Activated T-cell treated with anti-CD3 and anti-CD28 coated beads, Interleukin-2, amount 50 U/mL, for 48 hours (primary cell): ENCODE results near the gene WASF2.
A peak's percentile ranks its signal among the peaks of the same experiment; 100 is the strongest.
"Not testable (repeated sequence)": the region's sequence is repeated elsewhere in the genome, so short reads cannot be mapped to it uniquely, and the experiment has no call there.

Source experiments
- DNase-seq, 2 experiments: peaks; one replicate each; pipeline ENCODE4 v3.0.0-alpha.2; 2020

The WASF2 gene

DNA sequence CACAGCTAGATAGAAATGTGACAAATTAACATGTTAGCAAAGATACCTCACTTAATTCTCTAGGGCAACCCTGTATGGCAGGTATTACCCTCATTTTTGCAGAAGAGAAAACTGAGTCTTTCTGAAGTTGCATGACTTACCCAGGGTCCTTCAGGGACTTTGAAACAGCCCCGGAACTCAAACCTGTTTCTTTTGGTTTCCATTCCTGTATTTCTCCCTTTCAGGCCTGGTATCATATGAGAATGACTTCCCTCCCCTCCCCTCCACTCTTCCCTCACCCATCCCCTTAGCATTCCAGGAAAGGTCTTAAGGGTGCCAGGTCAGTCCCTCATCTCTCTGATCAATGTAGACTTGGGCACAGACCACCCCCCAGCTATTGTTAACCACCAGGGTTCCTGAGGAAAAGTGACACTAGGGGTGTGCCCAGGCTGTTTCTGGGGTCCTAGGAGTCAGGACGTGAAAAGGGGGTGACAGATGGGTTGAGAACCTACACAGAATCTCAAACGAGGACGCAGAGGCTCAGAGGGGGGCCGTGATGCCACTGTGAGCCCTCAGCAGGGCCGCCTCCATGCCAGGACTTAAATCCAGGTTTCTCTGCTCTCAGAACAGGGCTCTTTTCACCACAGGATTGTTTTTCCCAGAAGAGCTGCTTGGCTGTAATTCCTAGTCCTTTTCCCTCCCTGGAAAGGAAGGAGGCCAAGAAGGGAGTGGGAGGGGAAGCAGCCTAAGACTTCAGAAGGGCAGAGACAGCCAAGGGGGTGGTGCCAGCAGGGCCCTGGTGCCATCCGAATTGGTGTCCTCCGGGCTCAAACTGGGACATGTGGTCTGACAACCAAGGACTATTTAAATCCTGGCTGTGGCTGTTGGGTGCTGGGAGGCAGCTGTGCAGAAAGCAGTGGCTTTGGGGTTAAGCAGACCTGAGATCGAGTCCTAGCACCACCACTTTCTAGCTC, 2.1 kb upstream of the WASF2 start:
- no peak for DNase-seq

- DNase-seq, result peak; percentile 65 to 66
Observed at GRCh38 chr1:27489501-27489972, 430 bp downstream of the WASF2 start.

GRCh38 chr1:27487966-27488884, 1.7 kb downstream of the WASF2 start:
- peak; percentile 27 to 30 for DNase-seq

DNA sequence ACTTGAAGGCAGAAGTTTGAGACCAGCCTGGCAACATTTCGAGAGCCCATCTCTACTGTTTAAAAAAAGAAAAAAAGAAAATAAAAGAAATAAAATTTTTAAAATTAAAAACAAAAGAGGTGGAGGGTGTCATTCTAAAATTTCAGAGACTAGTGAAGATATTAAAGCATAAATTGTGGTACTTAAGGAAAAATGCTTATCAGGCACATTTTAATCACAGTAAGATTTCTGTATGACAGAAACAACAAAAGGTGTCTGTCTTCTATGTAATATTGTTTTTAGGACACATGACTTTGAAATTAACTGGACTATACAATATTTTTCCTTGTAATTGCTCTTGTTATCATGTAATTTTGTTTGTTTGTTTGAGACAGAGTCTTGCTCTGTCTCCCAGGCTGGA, 4.6 kb downstream of the WASF2 start:
- no peak for DNase-seq

GRCh38 chr1:27483659-27484058, 6.3 kb downstream of the WASF2 start:
- DNase-seq, result no peak

GRCh38 chr1:27481994-27482620, 7.9 kb downstream of the WASF2 start:
- DNase-seq, result no peak

DNA sequence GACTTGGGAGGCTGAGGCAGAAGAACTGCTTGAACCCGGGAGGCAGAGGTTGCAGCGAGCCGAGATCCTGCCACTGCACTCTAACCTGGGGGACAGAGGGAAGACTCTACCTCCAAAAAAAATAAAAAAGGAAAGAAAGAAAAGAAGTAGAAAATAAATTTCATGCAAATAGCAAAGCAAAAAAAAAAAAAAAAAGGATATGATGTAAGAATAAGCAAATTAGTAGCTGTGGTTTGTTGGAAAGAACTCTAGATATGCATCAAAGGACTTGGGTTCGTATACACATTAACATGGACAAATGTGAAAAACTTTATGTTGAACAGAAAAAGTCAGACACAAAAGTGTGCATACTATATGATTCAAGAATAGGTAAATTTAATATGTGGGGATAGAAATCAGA, 11.9 kb downstream of the WASF2 start:
- DNase-seq, result peak in 1 of 2 experiments; percentile 15

DNA sequence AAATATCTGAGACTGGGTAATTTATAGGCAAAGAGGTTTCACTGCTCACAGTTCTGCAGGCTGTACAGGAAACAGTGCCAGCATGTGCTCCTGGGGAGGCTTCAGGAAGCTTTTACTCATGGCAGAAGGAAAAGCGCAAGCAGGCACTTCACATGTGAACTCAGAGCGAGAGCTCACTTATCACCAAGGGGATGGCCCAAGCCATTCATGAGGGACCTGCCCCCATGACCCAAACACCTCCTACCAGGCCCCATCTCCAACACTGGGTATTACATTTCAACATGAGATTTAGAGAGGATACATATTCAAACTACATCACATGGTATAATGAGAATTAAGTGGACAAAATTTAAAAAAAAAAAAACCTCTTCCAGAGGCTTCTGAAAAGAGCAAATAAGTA, 13.7 kb downstream of the WASF2 start:
- DNase-seq, result peak in 1 of 2 experiments; percentile 33

DNA sequence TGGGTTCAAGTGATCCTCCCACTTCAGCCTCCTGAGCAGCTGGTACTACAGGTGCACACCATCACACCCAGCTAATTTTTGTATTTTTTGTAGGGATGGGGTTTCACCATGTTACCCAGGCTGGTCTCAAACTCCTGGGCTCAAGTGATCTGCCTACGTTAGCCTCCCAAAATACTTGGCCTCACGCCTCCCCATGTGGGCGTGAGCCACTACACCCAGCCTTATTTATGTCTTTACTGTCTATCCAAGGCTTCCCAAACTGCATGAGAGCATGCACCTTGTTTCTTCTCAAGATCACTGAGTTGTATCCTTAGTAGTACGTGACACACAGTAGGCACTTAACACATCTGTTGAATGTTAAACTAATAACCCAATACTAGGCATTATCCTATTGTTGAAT, 14.2 kb downstream of the WASF2 start:
- peak in 1 of 2 experiments; percentile 9 for DNase-seq

- DNase-seq, result no peak
Observed at GRCh38 chr1:27473755-27474154, 16.2 kb downstream of the WASF2 start.

- not testable (repeated sequence) for DNase-seq
Observed at GRCh38 chr1:27472098-27472497, 17.9 kb downstream of the WASF2 start.

DNA sequence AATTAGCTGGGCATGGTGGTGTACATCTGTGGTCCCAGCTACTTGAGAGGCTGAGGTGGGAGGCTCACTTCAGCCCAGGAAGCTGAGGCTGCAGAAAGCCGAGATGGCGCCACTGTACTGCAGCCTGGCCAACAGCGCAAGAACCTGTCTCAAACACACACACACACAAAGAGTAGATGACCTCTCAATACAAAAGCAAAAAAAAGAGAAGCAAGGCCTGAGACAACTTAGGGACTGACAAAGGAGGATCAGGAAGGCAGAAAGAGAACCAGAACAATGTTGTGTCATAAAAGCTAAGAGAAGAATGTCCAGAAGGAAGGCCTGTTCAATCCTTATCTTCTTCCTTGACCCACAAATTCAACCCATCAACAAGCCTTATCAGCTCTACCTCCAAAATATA, 18.5 kb downstream of the WASF2 start:
- DNase-seq, result no peak

DNA sequence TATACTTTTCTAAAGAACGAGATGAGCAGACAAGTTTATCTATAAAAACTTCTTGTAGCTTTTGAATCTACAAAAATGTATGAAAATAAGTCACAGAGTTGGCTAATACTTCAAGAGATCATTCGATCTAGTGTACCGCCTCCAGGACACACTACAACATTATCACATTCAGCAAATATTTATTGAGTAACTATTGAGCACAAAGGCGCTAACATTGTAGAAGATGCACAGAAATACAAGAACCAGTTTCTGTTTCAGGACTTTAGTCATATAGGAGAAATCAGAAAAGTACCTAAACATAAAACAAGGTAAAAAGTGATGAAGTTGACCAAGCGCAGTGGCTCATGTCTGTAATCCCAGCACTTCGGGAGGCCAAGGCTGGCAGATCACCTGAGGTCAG, 20.6 kb downstream of the WASF2 start:
- no peak for DNase-seq

GRCh38 chr1:27468378-27468777, 21.6 kb downstream of the WASF2 start:
- not testable (repeated sequence) for DNase-seq

- DNase-seq, result no peak
Observed at GRCh38 chr1:27464926-27465647, 24.9 kb downstream of the WASF2 start.

DNA sequence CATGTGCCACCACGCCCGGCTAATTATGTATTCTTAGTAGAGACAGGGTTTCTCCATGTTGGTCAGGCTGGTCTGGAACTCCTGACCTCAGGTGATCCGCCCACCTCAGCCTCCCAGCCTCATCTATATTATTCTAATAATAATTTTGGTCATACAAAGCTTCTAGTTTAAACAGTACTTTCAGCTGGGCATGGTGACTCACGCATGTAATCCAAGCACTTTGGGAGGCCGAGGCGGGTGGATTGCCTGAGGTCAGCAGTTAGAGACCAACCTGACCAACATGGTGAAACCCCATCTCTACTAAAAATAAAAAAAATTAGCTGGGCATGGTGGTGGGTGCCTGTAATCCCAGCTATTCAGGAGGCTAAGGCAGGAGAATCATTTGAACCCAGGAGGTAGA, 26.1 kb downstream of the WASF2 start:
- DNase-seq, result not testable (repeated sequence)

DNA sequence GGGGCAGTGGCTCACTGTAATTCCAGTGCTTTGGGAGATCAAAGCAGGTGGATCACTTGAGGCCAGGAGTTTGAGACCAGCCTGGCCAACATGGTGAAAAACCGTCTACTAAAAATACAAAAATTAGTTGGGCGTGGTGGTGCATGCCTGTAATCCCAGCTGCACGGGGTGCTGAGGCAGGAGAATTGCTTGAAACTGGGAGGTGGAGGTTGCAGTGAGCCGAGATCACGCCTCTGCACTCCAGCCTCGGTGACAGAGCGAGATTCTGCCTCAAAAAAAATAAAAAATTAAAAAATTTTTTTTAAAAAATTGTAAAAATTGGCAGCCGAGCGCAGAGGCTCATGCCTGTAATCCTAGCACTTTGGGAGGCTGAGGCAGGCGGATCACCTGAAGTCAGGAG, 31.4 kb downstream of the WASF2 start:
- not testable (repeated sequence) for DNase-seq

DNA sequence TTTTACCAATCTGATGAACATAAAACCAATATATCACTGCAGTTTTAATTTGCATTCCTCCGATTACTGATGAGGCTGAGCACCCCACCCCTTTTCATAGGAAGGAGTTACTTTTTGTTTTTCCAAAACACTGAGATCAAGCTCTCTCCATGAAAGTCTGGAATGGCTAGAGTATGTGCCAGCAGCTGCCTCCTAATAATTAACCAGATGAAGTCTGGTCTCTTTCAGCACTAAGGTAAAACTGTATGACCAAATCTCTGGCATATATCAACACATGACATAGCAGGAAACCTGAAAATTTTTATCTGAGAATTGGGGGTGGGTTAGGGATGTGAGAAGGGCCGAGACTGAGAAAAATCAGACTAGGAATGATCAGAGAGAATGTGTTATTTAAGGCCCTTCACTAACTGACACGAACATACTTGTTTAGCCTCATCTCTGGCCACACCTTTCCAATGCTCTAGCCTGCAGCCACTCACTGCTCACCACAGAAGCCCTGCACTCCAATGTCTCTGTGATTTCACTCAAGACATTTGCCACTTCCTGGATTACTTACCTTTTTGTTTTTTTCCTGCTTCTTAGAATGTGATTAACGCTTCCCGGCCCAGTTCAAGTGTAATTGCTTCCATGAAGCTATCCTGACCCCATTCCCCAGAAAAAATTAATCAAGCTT, 34.7 kb downstream of the WASF2 start:
- peak in 1 of 2 experiments; percentile 36 for DNase-seq

- DNase-seq, result no peak
Observed at GRCh38 chr1:27454610-27455009, 35.4 kb downstream of the WASF2 start.

DNA sequence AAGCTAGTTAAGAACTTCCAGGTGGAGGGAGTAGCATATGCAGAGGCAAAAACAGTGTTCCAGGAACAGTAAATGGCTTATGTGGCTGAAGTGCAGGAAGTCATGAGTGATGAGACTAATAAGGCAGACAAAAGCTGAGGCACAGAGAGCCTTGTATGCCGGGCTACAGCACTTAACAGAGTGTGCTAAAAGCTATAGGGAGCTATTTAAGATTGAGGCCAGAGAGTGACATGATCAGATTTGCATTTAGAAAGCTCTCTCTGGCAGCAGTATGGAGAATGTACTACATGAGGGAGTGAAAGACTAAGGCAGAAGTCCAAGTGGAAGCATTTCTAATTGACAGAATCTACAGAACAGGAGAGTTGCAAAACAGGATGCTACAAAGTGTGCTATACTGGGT, 38.6 kb downstream of the WASF2 start:
- no peak for DNase-seq

DNA sequence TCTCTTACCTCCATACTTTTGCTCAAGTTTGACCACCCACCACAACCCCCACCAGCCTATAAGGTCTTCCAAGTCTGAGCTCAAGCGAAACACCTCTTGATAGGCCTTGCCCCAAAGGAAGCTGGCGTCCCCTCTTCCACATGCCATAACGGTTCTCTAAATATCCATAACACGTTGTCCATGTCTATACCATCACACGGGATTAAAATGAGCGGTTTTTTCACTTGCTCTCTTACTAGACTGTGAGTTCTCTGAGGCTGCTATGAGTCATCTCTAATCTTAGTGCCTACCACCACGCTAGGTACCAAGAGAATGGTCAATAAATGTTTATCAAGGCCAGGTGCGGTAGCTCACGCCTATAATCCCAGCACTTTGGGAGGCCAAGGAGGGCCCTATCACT, 41.0 kb downstream of the WASF2 start:
- DNase-seq, result peak in 1 of 2 experiments; percentile 20

DNA sequence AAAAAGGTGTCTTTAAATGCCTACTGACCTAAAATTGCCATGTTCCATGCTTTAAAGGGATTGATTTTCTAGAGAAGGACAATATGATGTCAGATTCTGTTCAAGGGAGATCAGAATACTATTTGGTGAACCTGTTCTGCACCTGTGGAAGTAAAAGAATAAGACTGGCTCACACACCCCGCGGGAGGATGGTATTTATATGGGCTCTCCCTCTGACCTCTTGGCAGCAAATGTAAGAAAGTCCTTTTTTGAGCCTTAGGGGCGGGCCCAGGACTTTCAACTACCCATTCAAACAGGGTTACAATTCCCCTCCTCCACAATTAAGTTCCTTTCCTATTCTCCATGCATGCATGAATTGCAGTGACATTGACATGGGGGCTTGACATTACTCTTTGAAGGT, 42.1 kb downstream of the WASF2 start:
- DNase-seq, result peak in 1 of 2 experiments; percentile 16
